ENCODE measurements around the gene SIGLEC6. TPM values are rescaled to one million over a fixed set of nuclear protein-coding genes. Genes with fewer than 3 reads are reported as not detected.
A peak's percentile ranks its signal among the peaks of the same experiment; 100 is the strongest.

Gene SIGLEC6
- total RNA-seq, 1 donor from 2014 or later, result 28.7 TPM

- ChIA-PET CTCF (interaction anchor here (0.6 to 11.8 kb wide), 38 partner anchors 11 to 595 kb away, joined by 3 to 414 read pairs (median 4); partner anchors contain the start of genes SIGLEC10, SIGLEC6 and ZNF175), POLR2A (interaction anchor here (0.8 to 0.9 kb wide), 2 partner anchors 52 to 184 kb away, joined by 3 read pairs; no protein-coding TSS in a partner anchor)
- peak; percentile 40 for TF ChIP-seq CTCF (IDR thresholded peaks at IDR 0.05)
- Mint-ChIP-seq H3K4me1 (peaks cover 10% of the 10 kb centered on the region), H3K4me3 (no peak overlapping the region), H3K27ac (no peak overlapping the region), H3K36me3 (ENCODE audit: low read depth) (no peaks in the 10 kb centered on the region), H3K9me3 (no peaks in the 10 kb centered on the region), H3K27me3 (peaks cover 5% of the 10 kb centered on the region)
- intact Hi-C loops (cut with micrococcal nuclease), result loop anchor here (1.0 to 2.0 kb wide), 7 partner anchors 42 to 306 kb away; no protein-coding TSS in a partner anchor
- ATAC-seq (ENCODE audit: low read depth), result peak; percentile 67
- peak; percentile 56 for DNase-seq
Observed at GRCh38 chr19:51473009-51473707, 58.3 kb downstream of the SIGLEC6 start.

- POLR2A ChIA-PET, result interaction anchor here (0.6 to 0.9 kb wide), 2 partner anchors 51 to 1467 kb away, joined by 3 to 4 read pairs; no protein-coding TSS in a partner anchor
- ATAC-seq (ENCODE audit: low read depth), result no peak
- Mint-ChIP-seq H3K4me3 (no peak overlapping the region), H3K27me3 (peaks cover 11% of the 10 kb centered on the region), H3K4me1 (peaks cover 10% of the 10 kb centered on the region), H3K27ac (no peak overlapping the region), H3K9me3 (no peaks in the 10 kb centered on the region), H3K36me3 (ENCODE audit: low read depth) (no peaks in the 10 kb centered on the region)
- CTCF ChIA-PET, result interaction anchor here (0.6 to 11.8 kb wide), 32 partner anchors 12 to 594 kb away, joined by 3 to 414 read pairs (median 4); partner anchors contain the start of genes SIGLEC10 and ZNF175
- no peak for TF ChIP-seq CTCF (IDR thresholded peaks at IDR 0.05)
- intact Hi-C loops (cut with micrococcal nuclease), result loop anchor here (1.0 to 2.0 kb wide), 7 partner anchors 43 to 306 kb away; no protein-coding TSS in a partner anchor
- DNase-seq, result no peak
Observed at GRCh38 chr19:51472607-51473006, 58.9 kb downstream of the SIGLEC6 start.

GRCh38 chr19:51471527-51471926 is 59.9 kb downstream of the SIGLEC6 start:
- DNase-seq (no peak), ATAC-seq (ENCODE audit: low read depth) (no peak)
- Mint-ChIP-seq H3K4me3 (no peak overlapping the region), H3K4me1 (peaks cover 10% of the 10 kb centered on the region), H3K9me3 (no peaks in the 10 kb centered on the region), H3K27ac (no peak overlapping the region), H3K36me3 (ENCODE audit: low read depth) (no peaks in the 10 kb centered on the region), H3K27me3 (peaks cover 15% of the 10 kb centered on the region)
- TF ChIP-seq CTCF (IDR thresholded peaks at IDR 0.05), result no peak
- CTCF ChIA-PET, result interaction anchor here (0.8 to 11.8 kb wide), 10 partner anchors 22 to 306 kb away, joined by 3 to 414 read pairs (median 4); no protein-coding TSS in a partner anchor
- POLR2A ChIA-PET, result no interaction called here
- intact Hi-C loops (cut with micrococcal nuclease), result no loop called here

GRCh38 chr19:51470966-51471365 is 60.5 kb downstream of the SIGLEC6 start:
- POLR2A ChIA-PET, result no interaction called here
- no peak for DNase-seq

More at GRCh38 chr19:51470966-51471365, 60.5 kb downstream of the SIGLEC6 start:
- Mint-ChIP-seq H3K36me3 (ENCODE audit: low read depth) (no peaks in the 10 kb centered on the region), H3K9me3 (no peaks in the 10 kb centered on the region), H3K27ac (no peak overlapping the region), H3K27me3 (peaks cover 15% of the 10 kb centered on the region), H3K4me3 (no peak overlapping the region), H3K4me1 (peaks cover 10% of the 10 kb centered on the region)
- ATAC-seq (ENCODE audit: low read depth), result no peak
- intact Hi-C loops (cut with micrococcal nuclease), result no loop called here
- CTCF ChIA-PET, result interaction anchor here (0.8 to 11.8 kb wide), 6 partner anchors 21 to 307 kb away, joined by 3 to 414 read pairs (median 4); no protein-coding TSS in a partner anchor
- no peak for TF ChIP-seq CTCF (IDR thresholded peaks at IDR 0.05)

Measured in activated B cell treated with CpG ODN at 0.5 μM for 24 hours (primary cell).